GM13976 (cell line): ENCODE results near the gene DSCAML1.

Source experiments
- DNase-seq: peaks from one replicate; pipeline ENCODE4 v3.0.0; 2012; ENCODE audit warnings: low spot score
- in situ Hi-C: fragments of 300-500 bp; cut with MboI; formaldehyde crosslinking; loops from one replicate; pipeline ENCODE4 v1.12.0; 2022; ENCODE audit warnings: low sequenced_read_pairs, mixed read lengths, inconsistent platforms; ENCODE audit not compliant: unreplicated experiment
- TF ChIP-seq, protein P1 (sequence below): IDR thresholded peaks from 2 replicates; pipeline ENCODE4 v1.5.1; 2012; ENCODE audit warnings: borderline replicate concordance, mild to moderate bottlenecking; ENCODE audit not compliant: insufficient read depth; ENCODE audit errors: extremely low read depth, missing control alignments, control extremely low read depth

The DSCAML1 gene

DNA sequence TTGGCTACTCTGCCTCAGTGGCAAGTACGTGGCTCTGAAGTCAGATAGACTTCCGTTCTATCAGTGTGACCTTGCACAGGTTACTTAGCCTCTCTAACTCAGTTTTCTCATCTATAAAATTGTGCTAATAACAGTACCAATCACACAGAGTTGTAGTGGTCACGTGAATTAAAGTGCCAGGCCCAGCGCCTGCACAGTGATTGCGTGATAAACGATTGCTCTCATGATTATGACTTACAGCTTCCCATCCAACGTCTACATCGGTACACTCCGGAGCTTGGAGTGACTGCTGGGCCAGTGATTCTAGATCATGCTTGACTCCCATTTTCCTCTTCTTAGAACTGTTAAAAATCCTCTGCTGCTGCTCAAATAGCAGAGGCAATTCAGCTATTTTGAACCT lies 247.6 kb downstream of the DSCAML1 start:
- TF ChIP-seq, protein P1, sequence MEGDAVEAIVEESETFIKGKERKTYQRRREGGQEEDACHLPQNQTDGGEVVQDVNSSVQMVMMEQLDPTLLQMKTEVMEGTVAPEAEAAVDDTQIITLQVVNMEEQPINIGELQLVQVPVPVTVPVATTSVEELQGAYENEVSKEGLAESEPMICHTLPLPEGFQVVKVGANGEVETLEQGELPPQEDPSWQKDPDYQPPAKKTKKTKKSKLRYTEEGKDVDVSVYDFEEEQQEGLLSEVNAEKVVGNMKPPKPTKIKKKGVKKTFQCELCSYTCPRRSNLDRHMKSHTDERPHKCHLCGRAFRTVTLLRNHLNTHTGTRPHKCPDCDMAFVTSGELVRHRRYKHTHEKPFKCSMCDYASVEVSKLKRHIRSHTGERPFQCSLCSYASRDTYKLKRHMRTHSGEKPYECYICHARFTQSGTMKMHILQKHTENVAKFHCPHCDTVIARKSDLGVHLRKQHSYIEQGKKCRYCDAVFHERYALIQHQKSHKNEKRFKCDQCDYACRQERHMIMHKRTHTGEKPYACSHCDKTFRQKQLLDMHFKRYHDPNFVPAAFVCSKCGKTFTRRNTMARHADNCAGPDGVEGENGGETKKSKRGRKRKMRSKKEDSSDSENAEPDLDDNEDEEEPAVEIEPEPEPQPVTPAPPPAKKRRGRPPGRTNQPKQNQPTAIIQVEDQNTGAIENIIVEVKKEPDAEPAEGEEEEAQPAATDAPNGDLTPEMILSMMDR = no peak
- DNase-seq = no peak
- in situ Hi-C loops = no loop called here

DNA sequence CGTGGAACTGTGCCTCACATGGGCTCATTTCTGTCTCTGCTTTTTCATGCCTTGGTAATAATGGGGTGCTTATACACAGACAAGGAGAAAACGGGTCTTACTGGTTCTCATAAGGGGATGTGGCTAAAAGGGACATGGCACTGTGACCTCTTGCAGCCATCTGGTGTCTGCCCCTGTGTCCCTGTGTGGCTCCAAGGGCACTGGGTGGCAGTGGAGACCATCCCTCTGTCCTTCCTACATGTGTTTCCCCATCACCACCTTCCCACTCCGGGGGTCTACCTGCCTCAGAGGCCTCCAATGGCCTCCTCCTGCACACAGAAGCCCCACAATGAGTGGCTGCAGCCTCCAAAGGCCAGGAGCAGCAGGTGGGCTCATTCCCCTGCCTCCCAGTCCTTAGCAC lies 248.1 kb downstream of the DSCAML1 start:
- in situ Hi-C loops = no loop called here
- TF ChIP-seq, protein P1 = no peak
- DNase-seq = no peak

DNA sequence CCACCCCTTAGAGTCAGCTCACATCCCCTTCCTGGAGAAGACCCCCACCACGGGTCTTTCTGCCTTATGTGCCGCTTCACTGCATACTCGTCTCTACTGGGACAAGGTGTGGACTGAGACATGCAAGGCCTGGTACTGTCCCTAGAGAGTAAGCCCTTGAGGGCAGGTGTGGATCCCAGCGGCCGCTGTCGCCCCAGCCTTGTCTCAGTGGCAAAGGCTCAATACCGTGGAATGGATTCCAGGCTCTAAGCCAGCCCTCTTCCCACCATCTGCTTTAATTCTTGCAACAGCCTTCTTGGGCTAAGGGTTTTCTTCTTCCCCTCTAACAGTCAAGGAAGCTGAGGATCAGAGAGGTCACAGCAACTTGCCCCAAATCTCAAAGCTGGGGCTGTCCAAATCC lies 249.1 kb downstream of the DSCAML1 start:
- DNase-seq = no peak
- in situ Hi-C loops = no loop called here
- TF ChIP-seq, protein P1 = no peak

DNA sequence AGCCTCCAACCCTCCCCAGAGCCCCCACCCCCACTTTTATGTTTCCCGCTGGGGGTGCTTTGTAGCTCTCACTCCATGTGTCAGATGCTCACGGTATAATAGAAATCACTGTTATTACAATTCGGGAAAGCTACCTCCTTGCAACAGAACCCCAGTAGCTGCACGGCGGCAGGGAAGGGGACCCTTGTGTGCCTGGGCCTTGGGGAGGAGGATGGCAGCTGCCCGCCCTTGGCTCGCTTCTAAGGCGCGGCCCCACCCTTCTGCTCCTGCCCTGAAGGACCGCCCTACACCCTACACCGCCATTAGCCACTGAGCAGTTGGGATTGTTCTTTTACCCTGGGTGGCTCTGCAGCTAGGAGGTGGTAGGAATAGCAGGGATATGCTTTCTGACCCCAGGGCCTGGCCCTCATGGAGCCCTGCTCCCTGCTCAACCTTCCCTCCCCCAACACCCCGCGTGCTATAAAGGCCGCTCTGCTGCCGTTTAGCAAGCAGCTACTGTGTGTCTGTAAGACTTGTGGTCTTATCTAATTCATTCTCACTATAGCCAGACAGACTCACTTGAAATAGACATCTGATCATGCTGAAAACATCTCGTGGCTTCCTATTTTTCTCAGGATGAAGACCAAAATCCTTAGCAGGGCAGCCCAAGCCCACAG lies 249.7 kb downstream of the DSCAML1 start:
- TF ChIP-seq, protein P1 = no peak
- DNase-seq = no peak
- in situ Hi-C loops = no loop called here

DNA sequence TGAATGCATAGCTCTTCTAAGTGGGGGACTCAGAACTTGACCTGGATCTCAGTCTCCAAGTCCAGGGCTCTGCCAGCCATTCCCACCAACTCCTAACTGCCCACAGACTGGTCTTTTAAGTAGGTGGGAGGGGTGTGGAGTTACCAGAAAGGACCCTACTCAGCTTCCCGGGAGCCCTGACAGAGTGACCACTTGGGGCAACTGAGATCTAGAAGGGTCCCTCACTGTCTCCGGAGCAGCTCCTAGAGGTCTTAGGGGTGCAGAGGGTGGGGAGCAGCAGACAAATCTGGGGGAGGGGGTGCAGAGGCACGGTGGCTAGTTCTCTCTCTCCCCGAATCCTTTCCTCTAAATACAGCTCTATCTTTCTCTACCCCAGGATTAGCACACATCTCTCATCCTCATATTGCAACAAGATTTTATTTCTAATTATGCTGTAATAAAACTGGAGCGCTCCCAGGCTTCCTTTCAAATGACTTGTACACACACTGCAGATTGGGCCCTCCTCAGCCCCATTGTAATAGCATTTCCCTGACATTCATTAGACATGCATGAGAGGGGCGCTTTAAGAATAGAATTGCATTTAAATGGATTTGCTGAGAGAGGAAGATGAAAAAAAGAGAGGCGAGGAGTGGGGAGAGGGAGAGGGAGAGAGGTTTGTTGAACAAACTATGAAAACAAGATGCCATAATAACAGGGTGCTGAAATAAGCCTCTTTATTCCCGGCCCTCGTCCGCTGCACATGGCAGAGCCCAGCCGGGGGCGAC lies 250.4 kb downstream of the DSCAML1 start:
- TF ChIP-seq, protein P1 = no peak
- in situ Hi-C loops = no loop called here
- no peak for DNase-seq

DNA sequence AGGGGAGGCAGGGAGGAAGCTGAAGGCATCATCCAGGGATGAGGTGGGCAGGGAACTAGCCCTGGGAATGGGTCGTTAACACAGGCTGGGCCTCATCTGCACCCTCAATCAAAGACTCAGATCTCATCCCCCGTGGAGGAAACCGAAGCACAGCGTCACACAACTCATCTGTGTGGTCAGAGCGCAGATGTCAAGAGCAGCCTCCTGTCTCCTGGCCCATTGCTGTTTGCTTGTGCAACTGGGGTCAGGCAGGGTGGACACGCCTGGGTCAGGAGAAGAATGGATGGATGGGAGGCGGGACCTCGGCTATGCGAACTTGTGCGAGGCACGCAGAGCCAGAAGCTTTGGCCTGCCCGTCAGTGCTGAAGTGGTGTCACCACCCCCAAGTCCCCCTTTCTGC lies 251.3 kb downstream of the DSCAML1 start:
- DNase-seq = no peak
- in situ Hi-C loops = no loop called here
- TF ChIP-seq, protein P1 = no peak
